Fibroblast of lung (primary cell): ENCODE results near the gene MPDZ. TPM values are rescaled to one million over a fixed set of nuclear protein-coding genes. Genes with fewer than 3 reads are reported as not detected.

Source experiments
- DNase-seq, 2 donors: peaks; one replicate each; pipeline versions ENCODE4 v3.0.0 to v3.0.0-alpha.2; 2010; ENCODE audit warnings: low read depth in 2 of 2
- H2AFZ ChIP-seq: 2 replicates; pipeline ENCODE4 v1.5.1; 2012; ENCODE audit warnings: low read length, control low read depth, inconsistent platforms
- H3K27ac ChIP-seq: 2 replicates; pipeline ENCODE4 v1.5.1; 2011; ENCODE audit warnings: low read length, control low read depth; ENCODE audit not compliant: insufficient read depth
- H3K27me3 ChIP-seq: 2 replicates; pipeline ENCODE4 v1.5.1; 2011; ENCODE audit warnings: mild to moderate bottlenecking, low read length; ENCODE audit not compliant: control insufficient read depth, insufficient read depth
- H3K36me3 ChIP-seq: 2 replicates; pipeline ENCODE4 v1.5.1; 2011; ENCODE audit warnings: low read length; ENCODE audit not compliant: control insufficient read depth, insufficient read depth
- H3K4me1 ChIP-seq: 2 replicates; pipeline ENCODE4 v1.5.1; 2011; ENCODE audit warnings: low read length; ENCODE audit not compliant: control insufficient read depth, insufficient read depth; ENCODE audit errors: extremely low read depth
- H3K4me2 ChIP-seq: 2 replicates; pipeline ENCODE4 v1.5.1; 2011; ENCODE audit warnings: low read length, control low read depth; ENCODE audit not compliant: insufficient read depth; ENCODE audit errors: extremely low read depth
- H3K4me3 ChIP-seq, 4 experiments: fragments of 200-600 bp in 1 of 4; sonication (generic) in 1 of 4; replicated peaks in 1 of 4; 2 replicates each; pipeline ENCODE4 v1.5.1; 2011 to 2016; ENCODE audit warnings: low read length in 4 of 4, low read depth in 3 of 4, mild to moderate bottlenecking in 3 of 4, control low read depth in 2 of 4, inconsistent platforms in 1 of 4, mixed read lengths in 1 of 4; ENCODE audit not compliant: insufficient read depth in 1 of 4; ENCODE audit errors: control extremely low read depth in 1 of 4
- H3K79me2 ChIP-seq: 2 replicates; pipeline ENCODE4 v1.5.1; 2012; ENCODE audit warnings: mild to moderate bottlenecking, low read length, inconsistent platforms; ENCODE audit not compliant: control insufficient read depth, insufficient read depth
- H3K9ac ChIP-seq: 2 replicates; pipeline ENCODE4 v1.5.1; 2011; ENCODE audit warnings: mild to moderate bottlenecking, low read length, control low read depth; ENCODE audit not compliant: insufficient read depth
- H3K9me3 ChIP-seq: 2 replicates; pipeline ENCODE4 v1.5.1; 2012; ENCODE audit warnings: low read depth, low read length; ENCODE audit not compliant: control insufficient read depth, insufficient read depth
- H4K20me1 ChIP-seq: 2 replicates; pipeline ENCODE4 v1.5.1; 2011; ENCODE audit warnings: low read length; ENCODE audit not compliant: control insufficient read depth, insufficient read depth; ENCODE audit errors: extremely low read depth
- CTCF ChIP-seq, 2 donors: IDR thresholded peaks in 1 of 2; conservative IDR thresholded peaks in 1 of 2; 1 replicate in 1 of 2; 2 replicates in 1 of 2; pipeline ENCODE4 v1.5.1; 2011 to 2012; ENCODE audit warnings: low read length in 2 of 2, control low read depth in 1 of 2, inconsistent platforms in 1 of 2, low read depth in 1 of 2, mild to moderate bottlenecking in 1 of 2
- EZH2 ChIP-seq: IDR thresholded peaks from 2 replicates; pipeline ENCODE4 v1.5.1; 2012; ENCODE audit warnings: low read length, control low read depth, mild to moderate bottlenecking; ENCODE audit errors: missing control alignments
- polyA minus RNA-seq: library from RNA; depleted of rRNA, polyadenylated mRNA; stranded (reverse); fragments of >200 nt; gene quantifications from 2 replicates; pipeline ENCODE4 v1.2.3, GENCODE V29; 2011; ENCODE audit warnings: low replicate concordance
- polyA plus RNA-seq, 2 donors: library from polyadenylated mRNA; depleted of rRNA in 1 of 2; stranded (reverse) in 1 of 2; unstranded in 1 of 2; fragments of >200 nt; gene quantifications; 2 replicates each; pipeline ENCODE4 v1.2.1, GENCODE V29; 2011 to 2012; ENCODE audit warnings: missing spikeins in 1 of 2
- total RNA-seq: library from RNA; depleted of rRNA; stranded (reverse); fragments of >200 nt; gene quantifications from 2 replicates; pipeline ENCODE4 v1.2.1, GENCODE V29; 2014

Gene MPDZ
- total RNA-seq (59.1 and 66.9 TPM in 2 replicates), polyA plus RNA-seq (21.7 and 28.9 TPM in 2 replicates), polyA minus RNA-seq (3.7 and 10.9 TPM in 2 replicates)
- polyA plus RNA-seq (2012) = 13.6 and 16.0 TPM in 2 replicates

- peak; percentile 67 to 73 for DNase-seq
Observed at GRCh38 chr9:13279284-13280141, at the start of gene MPDZ. TSS of gene MPDZ (minus strand) at chr9:13279692. CDS start at chr9:13250315, 29,377 bp downstream.

GRCh38 chr9:13324988-13325387, 45.5 kb upstream of the MPDZ start:
- no peaks in the 10 kb centered on the region for H3K79me2 ChIP-seq
- no peak overlapping the region for H3K9ac ChIP-seq
- no peaks in the 10 kb centered on the region for H3K27me3 ChIP-seq
- H3K4me3 ChIP-seq = no peak overlapping the region
- peak in 1 of 2 donors; percentile 44 for DNase-seq
- H3K4me1 ChIP-seq = no peaks in the 10 kb centered on the region
- no peak overlapping the region for H2AFZ ChIP-seq
- no peak overlapping the region for H3K27ac ChIP-seq
- H4K20me1 ChIP-seq = no peaks in the 10 kb centered on the region
- H3K36me3 ChIP-seq = no peaks in the 10 kb centered on the region
- H3K9me3 ChIP-seq = no peaks in the 10 kb centered on the region
- TF ChIP-seq CTCF (conservative IDR thresholded peaks at IDR 0.05 in 1 of 2, IDR thresholded peaks at IDR 0.05 in 1 of 2; ENCODE audit: low read depth in 1 of 2, low read length in 2 of 2) (no peak), EZH2 (no peak)
- H3K4me2 ChIP-seq = no peak overlapping the region

More at GRCh38 chr9:13279284-13280141, at the start of gene MPDZ:
- Histone ChIP-seq H3K27ac (peak within 1 kb of the TSS; percentile 90), H3K4me3 (peak within 1 kb of the TSS; percentile 79 to 83 (median 82)), H2AFZ (peak within 1 kb of the TSS; percentile 92), H3K4me1 (peaks cover 2% of the 10 kb centered on the region), H3K9ac (peak within 1 kb of the TSS; percentile 83), H3K4me2 (peak within 1 kb of the TSS; percentile 86), H3K36me3 (no peaks in the 10 kb centered on the region), H3K27me3 (no peaks in the 10 kb centered on the region), H3K9me3 (no peaks in the 10 kb centered on the region), H4K20me1 (no peaks in the 10 kb centered on the region), H3K79me2 (peaks cover 22% of the 10 kb centered on the region)
- TF ChIP-seq CTCF (conservative IDR thresholded peaks at IDR 0.05 in 1 of 2, IDR thresholded peaks at IDR 0.05 in 1 of 2; ENCODE audit: low read depth in 1 of 2, low read length in 2 of 2) (no peak), EZH2 (no peak)

- Histone ChIP-seq H3K27ac (no peak overlapping the region), H3K4me1 (no peaks in the 10 kb centered on the region), H3K4me3 (no peak overlapping the region), H3K4me2 (no peak overlapping the region), H3K9ac (no peak overlapping the region), H4K20me1 (no peaks in the 10 kb centered on the region), H3K27me3 (no peaks in the 10 kb centered on the region), H3K9me3 (no peaks in the 10 kb centered on the region), H3K36me3 (no peaks in the 10 kb centered on the region), H2AFZ (no peak overlapping the region), H3K79me2 (no peaks in the 10 kb centered on the region)
- TF ChIP-seq CTCF (conservative IDR thresholded peaks at IDR 0.05 in 1 of 2, IDR thresholded peaks at IDR 0.05 in 1 of 2; ENCODE audit: low read depth in 1 of 2, low read length in 2 of 2) = no peak
- TF ChIP-seq EZH2 = no peak
- no peak for DNase-seq
Observed at GRCh38 chr9:13322828-13323550, 43.5 kb upstream of the MPDZ start.
